ENCODE results near the gene TRUB2.

DNA sequence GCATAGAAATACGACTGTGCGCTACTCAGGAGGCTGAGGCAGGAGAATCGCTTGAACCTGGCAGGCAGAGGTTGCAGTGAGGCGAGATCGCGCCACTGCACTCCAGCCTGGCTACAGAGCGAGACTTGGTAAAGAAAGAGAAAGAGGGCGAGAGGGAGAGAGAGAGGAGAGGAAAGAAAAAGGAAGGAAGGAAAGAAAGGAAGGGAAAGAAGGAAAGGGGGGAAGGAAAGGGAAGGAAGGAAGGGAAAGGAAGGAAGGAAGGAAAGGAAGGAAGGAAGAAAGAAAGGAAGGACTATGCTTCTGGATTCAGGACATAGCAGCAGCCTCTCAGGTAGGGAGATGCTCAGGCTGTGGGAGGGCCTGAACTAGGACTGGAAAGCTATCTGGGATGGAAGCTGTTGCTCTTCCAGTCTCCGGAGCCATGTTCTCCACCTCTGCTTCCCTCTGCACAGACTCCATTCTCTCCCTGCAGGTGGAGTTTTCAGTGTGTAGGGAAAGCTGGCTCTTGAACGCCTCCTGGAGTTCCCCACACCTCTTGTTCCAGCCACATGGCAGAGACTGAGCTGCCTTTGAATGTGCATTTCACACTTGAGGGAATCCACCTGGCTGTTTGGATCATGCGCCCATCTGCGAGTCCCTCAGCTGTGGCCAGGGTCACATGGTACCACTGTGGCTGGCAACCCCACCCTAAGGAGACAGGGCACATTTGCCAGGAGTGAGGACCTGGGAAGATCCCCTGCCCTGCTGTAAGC is 37.0 kb downstream of the TRUB2 start:
- no peak for TF ChIP-seq POLR2A (IDR thresholded peaks at IDR 0.05; ENCODE audit: low read length)
- TF ChIP-seq GATA1 (IDR thresholded peaks at IDR 0.05; ENCODE audit: low read depth, low read length) = no peak
